Cerebellar nuclear complex (tissue), 1 donor: ENCODE data around the gene USF2.
"Not testable (repeated sequence)": the region's sequence is repeated elsewhere in the genome, so short reads cannot be mapped to it uniquely, and the experiment has no call there.

Experiments
- DNase-seq, 2 experiments: peaks; one replicate each; lab custom pipeline; 2025; lab: John Stamatoyannopoulos, UW

The USF2 gene

GRCh38 chr19:35284153-35285094, 15.7 kb downstream of the USF2 start:
- no peak for DNase-seq

DNA sequence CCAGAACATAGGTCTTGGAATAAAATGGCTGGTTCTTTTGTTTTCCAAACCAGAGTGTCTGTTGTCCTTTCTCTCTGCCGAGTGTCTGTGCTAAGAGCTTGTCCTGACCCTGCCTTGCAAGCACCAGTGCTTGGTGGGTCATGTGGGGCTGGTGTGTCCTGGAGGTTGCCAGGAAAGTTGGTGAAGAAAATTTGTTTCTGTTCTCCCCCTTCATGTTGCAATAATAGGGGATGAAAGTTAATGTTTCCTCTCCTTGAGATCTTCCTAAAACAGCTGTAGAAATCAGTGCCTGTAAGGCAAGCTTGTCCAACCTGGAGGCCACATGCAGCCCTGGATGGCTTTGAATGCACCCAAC, 16.3 kb downstream of the USF2 start:
- DNase-seq: no peak

GRCh38 chr19:35285465-35285864, 16.7 kb downstream of the USF2 start:
- DNase-seq: not testable (repeated sequence)

DNA sequence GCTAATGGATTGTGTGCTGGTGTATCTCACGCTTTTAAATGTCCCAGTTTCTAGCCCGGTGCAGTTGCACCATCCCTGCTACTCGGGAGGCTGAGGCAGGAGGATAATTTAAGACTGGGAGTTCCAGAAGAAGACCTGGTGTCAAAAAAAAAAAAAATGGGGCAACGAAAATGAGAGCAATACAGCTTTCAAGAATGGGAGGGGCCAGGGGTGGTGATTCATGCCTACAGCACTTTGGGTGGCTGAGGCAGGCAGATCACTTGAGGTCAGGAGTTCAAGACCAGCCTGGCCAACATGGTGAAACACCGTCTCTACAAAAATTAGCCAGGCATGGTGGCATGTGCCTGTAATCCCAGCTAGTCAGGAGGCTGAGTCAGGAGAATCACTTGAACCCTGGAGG, 17.3 kb downstream of the USF2 start:
- not testable (repeated sequence) for DNase-seq

- no peak for DNase-seq
Observed at GRCh38 chr19:35287713-35288112, 19.0 kb downstream of the USF2 start.

- no peak for DNase-seq
Observed at GRCh38 chr19:35288331-35288730, 19.6 kb downstream of the USF2 start.

GRCh38 chr19:35288906-35289305, 20.1 kb downstream of the USF2 start:
- no peak for DNase-seq

GRCh38 chr19:35290381-35291127, 21.8 kb downstream of the USF2 start:
- no peak for DNase-seq

GRCh38 chr19:35291259-35291658, 22.5 kb downstream of the USF2 start:
- no peak for DNase-seq

GRCh38 chr19:35291916-35292315, 23.2 kb downstream of the USF2 start, which contains the start of gene MAG:
TSS of gene MAG (plus strand) at chr19:35292161. CDS start at chr19:35295409, 3,248 bp downstream.
- no peak for DNase-seq

DNA sequence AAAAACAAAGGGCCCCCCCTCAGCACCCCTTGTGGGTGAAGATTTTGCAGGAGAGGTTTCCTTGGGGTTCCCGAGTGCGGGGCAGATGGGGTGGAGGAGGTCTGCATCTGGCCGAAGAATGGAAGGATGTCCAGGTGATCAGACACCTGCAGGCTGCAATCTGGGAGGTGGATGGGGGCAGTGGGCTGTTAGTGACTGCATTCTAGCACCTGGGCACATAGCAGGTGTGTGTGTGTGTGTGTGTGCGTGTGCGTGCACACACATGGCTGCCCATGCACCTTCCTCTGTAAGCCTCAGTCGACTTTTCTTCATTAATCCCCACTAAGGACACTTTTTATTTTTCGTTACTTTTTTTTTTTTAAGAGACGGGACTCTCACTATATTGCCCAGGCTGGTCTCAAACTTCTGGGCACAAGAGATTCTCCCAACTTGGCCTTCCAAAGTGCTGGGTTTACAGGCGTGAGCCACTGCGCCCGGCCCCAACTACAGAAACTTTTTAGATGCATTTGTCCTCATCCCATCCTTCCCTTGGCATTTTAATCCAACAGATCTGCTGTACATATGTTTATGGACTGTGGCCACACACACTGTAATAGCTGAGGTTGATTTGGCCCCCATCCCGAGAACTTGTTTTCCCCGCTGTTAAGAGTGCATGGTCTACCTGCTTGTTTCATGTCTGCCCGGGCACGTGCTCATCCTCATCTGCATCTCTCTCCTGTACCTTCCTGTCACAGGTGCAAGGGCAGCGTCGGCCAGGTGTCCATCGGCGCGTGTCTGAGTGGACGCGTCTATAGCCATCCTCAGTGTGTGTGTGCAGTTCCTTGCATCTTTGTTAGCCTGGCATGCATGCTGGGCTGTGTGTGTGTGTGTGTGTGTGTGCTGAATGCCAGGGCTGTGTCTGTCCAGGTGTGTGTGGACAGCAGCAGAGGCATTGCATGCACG, 23.9 kb downstream of the USF2 start:
- no peak for DNase-seq

- DNase-seq: no peak
Observed at GRCh38 chr19:35293363-35293739, 24.6 kb downstream of the USF2 start.

DNA sequence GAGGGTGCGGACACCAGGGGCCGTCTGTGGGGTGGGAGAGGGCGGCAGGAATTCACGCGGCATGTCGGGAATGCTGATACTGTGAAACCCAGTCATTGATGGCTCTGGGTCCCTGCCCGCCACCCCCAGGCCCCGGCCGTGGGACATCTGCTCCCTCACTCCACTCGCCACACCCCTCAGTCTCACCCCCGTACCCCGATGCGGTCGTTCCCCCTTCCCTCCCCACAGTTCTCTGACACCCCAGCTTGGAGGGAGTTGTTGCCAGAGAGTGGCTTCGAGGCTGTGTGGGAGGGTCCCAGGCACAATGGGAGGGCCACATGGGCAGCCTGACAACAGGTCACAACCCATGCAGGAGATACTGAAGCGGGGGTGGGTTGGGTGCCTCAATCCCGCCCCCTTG, 25.0 kb downstream of the USF2 start:
- no peak for DNase-seq

DNA sequence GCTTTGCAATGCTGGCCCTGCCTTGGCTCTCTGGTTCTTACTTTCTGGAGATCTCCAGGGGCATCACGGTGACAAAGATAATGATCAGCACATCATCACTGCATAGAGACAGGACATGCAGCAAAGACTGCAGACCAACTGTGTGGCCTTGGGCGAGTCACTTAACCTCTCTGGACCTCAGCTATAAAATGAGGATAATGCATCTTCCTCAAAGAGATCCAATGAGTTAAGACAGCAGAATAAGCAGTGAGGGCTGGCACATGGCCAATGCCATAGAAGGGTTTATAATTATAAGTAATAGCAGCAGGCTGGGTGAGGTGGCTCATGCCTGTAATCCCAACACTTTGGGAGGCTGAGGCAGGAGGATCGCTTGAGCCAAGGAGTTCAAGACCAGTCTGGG, 25.6 kb downstream of the USF2 start:
- DNase-seq: no peak

DNA sequence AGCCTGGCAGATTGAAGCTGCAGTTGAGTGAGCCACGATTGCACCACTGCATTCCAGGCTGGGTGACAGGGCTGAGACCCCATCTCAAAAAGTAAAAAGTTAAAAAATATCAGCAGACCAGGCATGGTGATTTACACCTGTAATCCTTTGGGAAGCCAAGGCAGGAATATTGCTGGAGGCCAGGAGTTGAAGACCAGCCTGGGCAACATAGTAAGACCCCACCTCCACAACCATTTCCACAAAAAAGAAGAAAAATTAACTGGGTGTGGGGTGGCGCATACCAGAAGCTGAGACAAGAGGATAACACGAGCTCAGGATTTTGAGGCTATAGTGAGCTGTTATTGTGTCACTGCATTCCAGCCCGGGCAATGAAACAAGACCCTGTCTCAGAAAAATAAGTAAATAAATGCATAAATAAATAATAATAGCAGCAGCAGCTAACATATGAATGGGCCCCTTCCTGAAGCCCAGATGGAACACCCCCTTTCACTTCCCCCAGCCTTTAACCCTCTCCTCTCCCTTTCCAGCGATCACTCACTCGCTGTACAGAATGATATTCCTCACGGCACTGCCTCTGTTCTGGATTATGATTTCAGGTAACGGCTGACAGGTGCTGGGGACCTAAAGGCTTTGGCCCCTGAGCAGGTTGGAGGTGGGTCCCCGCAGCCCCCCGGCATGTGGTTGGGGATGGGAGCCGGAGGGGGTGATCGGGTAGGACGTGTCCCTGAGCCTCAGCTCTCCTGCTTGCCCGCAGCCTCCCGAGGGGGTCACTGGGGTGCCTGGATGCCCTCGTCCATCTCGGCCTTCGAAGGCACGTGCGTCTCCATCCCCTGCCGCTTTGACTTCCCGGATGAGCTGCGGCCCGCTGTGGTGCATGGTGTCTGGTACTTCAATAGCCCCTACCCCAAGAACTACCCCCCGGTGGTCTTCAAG, 26.4 kb downstream of the USF2 start:
- no peak for DNase-seq

- DNase-seq: no peak
Observed at GRCh38 chr19:35295792-35296462, 27.2 kb downstream of the USF2 start.

DNA sequence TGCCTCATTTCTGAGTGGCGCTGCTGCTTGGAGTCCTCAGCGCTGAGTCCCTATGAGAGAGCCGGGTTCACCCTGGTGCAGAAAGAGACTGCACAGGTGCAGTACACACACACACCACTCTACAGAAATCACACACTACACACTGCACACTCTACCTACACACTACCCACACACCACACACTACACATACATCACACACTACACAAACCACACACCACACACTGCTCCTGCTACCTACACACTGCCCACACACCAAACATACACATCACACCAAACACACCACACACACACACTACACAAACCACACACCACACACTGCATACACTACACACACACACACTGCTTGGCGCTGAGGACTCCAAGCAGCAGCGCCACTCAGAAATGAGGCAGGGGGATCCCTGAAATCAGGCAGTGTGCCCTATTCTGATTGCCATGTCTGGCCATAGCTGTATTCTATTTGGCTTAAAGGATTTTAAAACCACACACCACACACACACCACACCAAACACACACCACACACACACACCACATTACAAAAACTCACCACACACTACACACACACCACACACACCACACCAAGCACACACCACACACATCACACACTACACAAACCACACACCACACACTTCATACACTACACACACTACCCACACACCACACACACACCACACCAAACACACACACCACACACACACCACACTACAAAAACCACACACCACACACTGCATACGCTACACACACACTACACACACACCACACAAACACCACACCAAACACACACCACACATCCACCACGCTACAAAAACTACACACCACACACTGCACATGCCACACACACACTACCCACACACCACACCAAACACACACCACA, 28.1 kb downstream of the USF2 start:
- DNase-seq: no peak

GRCh38 chr19:35297515-35297848, 28.7 kb downstream of the USF2 start:
- no peak for DNase-seq

DNA sequence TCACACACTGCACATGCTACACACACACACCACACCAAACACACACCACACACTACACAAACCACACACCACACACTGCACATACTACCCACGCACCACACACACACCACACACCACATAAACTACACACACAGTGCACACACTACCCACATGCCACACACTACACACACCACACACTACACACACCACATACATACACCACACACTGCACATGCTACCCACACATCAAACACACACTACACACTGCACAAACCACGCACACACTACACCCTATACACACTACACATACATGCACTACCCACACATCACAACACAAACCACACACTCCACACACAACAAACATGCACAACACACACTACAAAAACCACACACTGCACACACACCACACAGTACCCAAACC, 29.2 kb downstream of the USF2 start:
- no peak for DNase-seq
